ENCODE measurements around the gene MED12L.

- TF ChIP-seq CTCF (IDR thresholded peaks at IDR 0.05): no peak
- no peak for TF ChIP-seq POLR2A (IDR thresholded peaks at IDR 0.05)
Observed at GRCh38 chr3:151437906-151438305, 352.4 kb downstream of the MED12L start.
